NCI-H187 treated with DMSO at 0.1 percent for 48 hours (cell line): ENCODE results near the gene MEIS2.
A peak's percentile ranks its signal among the peaks of the same experiment; 100 is the strongest.

ENCODE experiments used
- DNase-seq: peaks from one replicate; lab custom pipeline; 2025; lab: John Stamatoyannopoulos, UW

The MEIS2 gene

DNA sequence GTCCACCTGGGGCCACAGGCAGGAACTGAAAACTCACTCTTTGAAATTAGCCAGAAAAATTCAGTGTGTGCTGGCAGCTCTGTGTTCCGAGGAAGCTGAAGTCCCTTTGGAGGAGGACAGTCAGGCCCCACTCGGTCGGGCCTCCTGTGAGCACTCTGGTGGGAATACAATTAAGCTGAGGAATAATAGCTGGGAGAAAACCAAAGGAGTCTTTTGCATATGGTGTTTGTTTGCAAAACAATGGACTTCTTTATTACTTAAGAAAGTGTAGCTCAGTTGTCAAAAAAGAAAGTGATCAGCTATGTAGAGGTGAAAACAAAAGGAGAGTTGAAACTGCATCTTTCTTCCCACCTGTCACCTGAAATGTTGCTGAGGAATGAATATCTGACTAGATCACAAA, 202.5 kb downstream of the MEIS2 start:
- DNase-seq = no peak

DNA sequence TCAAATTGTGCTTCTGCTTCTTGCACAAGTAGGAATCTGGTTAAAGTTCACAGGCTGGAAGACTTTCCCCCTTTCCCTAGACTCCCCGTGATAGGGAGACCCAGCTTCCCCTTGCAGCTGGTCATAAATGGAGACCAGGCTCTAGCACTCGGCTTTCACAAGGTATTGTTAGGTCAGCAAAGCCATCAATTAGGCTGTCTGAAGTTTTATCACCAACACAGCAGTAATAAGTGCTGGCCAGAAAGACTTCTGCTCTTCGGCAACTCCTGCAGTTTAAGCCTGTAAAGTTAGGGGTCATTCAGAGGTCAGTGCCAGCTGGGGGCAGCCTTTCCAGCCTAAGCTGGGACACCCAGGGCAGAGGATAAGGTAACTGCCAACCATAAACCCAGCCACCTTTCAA, 203.4 kb downstream of the MEIS2 start:
- DNase-seq = no peak

DNA sequence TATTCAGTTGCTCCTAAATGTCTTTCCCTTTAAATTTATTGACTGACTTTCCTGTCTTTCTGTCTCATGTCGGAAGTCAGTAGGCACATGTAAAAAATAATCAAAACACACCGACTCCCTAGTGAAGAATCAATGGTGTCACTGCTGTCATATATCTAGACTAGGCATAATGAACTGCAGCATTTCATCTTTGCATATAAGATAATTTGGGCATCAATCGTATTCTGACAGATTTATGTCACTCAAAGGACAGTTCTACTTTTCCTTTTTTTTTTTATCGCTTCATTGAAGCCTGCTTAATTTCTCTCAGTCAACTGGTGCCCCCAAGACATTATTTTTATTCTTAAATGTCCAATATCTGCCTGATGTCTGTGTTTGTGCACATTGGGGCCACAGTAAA, 206.3 kb downstream of the MEIS2 start:
- DNase-seq = no peak

DNA sequence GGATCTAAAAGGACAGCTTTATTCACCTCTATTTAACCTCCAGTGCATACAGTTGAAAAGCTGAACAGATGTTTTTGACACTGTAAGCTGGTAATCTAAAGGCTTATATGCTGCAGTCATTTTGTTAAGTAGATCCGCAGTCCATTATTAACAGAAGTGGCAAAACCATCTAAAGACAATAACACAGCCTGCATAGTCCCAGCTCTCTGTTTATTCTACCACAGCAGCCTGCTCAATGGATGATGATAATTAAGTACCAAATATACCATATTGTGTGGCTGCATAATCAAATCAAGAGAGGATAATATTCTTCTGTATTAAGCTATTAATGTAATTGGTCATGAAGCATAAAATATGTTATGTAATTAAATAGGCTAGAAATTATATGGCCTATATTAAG, 207.1 kb downstream of the MEIS2 start:
- DNase-seq = no peak

DNA sequence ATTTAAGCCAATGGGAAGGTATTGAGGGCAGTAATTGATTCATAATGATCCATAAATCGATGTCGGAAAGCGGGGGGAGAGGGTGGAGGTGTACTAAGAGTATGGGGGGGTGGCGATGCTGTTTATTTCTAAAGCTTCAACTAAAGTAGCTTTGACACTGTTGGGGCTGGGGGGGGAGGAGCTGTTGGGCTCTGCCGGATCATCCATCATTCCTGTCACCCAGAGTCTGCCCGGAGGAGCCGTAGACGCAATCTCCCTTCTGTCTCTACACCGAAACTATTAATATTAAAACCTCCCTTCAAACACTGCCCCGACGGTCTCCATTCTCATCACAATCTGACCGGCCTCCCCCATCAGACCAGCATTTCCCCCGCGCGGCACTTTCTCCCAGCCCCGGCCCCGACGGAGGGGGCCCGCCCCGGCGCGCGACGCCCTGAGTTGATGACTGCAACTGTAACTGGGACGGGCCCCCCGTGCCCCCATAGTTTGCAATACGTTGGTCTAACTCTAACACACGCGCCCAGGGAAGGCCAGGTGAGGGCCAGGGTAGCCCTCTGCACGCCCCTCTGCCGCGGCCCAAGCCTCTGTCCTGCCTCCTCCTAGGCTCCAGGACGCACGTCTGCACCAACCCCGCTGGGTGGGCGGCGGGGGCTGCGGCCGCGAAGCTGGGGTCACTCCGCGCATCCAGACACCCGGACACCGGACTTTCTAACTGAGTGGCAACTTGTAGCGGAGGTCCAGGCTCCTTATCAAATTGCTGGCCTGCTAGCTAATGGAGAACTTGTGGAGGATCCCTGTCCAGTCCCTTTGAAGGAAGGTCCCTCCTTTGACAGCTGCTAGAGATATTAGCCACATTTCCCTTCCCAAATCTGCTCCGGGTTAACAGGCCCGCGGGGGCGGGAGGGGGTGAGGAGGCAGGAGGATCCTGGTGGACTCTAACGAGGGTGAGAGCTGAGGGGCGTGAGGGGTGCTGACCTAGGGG, 212.0 kb downstream of the MEIS2 start:
- no peak for DNase-seq

DNA sequence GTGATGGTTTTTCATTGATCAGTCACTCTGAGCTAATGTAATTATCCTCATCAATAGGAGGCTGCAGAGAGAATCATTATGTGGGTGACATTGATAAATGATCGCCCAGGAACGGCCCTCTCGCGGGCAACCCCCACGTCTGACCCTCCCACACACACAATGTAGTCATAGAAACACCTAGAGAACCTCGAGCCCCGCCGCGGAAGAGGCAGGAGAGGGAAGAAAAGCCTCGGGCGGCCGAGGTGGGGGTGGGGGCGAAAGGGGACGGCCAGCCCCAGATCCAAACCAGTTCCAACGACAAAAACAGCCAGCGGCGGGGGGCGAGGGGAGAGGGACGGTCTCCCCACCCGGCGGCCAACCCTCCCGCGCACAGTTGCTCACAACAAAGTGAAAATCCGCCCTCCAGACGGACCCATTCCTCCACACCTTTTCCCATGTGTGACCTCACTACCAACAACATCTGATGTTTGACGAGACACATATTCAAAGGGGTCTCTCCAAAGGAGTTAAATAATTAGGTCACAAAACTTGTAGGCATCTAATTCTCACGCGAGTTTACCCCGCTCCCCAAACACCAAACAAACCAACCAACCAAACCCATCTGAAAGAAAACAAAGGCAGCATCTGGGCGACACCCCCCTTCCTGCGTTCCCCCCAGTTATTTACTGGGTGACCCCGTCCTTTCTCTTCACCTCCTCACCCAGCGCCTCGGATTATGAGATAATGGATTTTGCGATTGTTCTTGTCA, 213.0 kb downstream of the MEIS2 start:
- DNase-seq = no peak

DNA sequence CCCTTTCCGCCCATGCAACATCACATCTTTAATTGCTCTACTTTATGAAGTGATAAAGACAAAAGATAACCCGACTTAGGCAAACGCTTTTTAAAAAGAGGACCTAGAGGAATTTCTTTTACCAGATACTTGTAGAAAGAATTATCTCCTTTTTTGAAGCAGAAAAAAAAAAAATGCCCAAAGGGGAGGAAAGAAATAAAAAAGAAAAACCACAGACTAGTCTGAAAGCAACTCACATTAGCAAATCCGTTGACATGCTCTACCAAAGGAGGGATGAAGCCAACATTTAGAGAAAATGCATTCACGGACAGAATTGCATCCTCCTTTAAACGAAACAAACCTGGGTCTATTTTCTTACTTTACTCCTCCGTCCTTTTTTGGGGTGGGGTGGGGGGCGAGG, 213.6 kb downstream of the MEIS2 start:
- no peak for DNase-seq

DNA sequence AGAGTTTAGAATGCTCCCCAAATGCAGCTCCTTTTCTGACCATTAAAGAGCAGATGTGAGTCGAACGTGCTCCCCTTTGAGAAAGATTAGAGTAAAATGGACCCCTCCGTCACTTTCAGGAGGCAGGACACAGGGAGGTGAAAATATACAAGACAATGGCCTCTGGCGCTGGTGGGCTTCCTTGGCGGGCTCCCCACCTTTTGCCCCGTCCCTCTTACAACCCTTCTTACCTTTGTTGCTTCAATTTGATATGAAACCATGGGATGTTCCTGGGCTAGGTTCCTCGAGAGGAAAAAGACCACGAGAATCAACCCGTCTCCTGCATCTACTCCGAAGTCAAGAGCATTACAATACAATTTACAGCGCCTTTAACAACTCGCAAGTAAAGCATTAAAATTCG, 214.2 kb downstream of the MEIS2 start:
- DNase-seq = no peak

DNA sequence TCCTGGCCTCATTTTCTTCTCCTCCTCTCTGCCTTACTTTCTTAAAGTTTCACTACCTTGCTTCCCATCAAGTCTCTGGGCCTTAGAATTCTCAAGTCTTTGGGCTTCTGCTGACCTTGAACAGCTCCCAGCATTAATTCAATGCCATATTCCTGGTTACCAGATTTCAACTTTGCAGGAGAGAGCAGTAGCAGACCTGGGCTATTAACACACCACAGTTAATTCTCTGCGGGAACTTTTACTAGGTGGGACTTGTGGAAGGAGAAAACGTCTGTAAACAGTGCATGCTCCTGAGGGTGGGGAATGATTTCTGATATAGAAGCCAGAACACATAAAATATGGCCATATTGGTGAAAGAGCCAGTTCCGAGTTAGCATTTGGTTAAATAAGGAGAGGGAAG, 214.6 kb downstream of the MEIS2 start:
- no peak for DNase-seq

DNA sequence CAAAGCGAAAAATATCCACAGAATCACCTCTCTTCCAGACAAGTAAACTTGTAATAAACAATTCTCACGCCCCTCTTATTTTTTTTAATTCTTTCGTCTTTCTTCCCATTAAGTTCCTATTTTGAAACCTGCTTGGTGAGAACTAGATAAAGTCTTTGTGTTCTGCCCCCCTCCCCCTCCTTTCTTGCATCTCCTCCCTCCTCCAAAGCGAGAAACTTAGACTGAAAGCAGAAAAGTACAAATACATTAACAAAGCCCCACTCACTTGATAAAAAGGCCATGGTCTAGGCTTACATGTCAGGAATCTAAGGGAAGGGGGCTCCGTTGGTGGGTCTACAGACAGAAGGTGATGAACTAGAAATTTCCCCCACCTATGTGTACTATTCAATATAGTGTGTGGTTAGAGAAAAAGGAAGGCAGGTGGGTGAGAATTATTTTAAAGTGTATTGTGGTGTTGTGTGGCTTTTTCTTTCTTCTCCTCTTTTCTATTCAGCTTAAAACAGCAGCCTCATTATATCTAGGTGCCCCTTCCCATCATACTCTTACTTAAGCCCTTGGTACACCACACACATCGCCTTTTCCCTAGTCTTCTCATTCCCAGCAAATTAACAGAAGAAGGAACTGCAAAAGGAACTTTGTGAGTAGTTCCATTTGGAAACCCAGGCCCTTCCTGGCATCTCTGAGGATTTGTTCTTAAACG, 215.3 kb downstream of the MEIS2 start:
- DNase-seq = no peak

DNA sequence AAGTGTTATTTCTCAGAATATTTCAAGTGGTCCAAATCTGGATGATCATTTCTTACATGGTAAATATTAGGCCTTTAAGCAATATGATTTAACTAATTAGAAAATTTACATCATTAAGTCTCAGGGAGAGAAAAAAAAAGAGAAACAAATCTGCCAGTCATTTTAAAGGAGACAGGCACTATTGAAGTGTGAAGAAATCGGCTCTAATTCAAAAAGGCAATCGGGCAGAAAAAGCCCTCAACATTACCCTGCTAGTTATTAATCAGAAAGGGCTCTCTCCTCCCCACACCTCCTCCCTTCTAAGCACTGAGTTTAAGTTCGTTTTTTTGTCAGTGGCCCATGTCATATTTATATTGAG, 215.9 kb downstream of the MEIS2 start:
- no peak for DNase-seq

DNA sequence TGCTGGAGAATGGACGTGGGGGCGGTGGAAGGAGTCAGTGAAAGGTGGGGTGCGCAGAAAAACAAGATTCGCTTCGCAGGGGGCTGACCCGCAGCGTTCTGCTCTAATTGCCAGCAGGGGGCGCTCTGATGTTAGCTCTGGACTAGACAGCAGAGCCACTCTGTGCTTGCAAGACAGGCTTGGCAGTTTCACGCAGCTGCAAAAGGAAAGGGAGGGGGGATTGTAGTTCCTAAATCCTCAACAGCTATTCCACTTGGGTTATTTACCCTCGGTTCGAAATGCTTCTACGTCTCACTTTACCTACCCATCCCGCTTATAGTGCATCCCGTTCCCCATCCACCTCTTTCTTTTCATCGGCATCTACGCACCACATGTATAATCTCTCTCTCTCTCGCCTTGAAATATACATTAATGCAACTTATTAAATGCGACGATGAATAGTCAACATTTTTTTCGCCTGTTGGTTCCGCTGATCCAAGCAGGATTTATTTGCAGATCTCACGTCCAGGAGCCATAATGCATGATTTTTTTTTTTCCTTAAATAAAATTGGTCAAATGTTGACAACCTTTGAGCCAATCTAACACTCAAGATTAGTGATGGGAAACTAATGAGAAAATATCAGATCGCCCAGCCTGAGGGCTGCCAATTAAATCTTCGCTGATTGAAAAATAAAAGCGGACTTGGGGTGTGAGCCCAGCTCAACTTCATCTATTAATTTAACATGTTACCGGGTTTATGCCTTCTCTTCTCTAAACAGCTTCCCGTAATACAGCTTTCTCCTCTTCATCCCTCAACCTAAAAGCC, 216.4 kb downstream of the MEIS2 start:
- DNase-seq = peak; percentile 36

DNA sequence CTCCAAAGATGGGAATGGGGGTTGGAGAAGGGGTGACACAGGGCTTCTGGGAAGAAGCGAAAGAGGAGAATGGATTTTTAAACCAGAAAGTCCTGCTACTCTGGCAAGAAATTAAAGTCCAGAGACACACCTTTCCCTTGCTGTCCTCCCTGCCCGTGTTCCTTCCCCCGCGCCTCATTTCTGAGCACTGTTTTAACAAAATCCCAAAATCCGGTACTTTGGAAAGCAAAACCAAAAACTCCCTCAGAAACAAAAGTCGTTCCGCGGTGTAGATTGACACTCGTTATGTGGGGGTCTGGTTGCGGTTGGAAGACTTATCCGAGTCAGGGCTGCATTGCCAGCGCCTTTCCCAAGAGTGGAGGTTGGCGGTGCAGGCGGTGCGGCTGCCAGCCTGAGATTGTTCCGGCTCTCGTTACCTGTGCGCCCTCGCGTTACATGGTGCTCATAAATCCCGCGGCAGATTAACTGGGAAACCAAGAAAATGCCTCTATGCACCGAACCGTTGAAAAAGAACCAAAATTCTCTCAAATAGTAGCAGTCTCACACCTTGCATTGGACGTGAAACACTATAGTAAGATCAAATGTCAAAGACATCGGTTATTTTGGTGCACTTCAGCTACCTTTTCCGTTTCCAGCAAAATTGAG, 217.7 kb downstream of the MEIS2 start:
- no peak for DNase-seq

DNA sequence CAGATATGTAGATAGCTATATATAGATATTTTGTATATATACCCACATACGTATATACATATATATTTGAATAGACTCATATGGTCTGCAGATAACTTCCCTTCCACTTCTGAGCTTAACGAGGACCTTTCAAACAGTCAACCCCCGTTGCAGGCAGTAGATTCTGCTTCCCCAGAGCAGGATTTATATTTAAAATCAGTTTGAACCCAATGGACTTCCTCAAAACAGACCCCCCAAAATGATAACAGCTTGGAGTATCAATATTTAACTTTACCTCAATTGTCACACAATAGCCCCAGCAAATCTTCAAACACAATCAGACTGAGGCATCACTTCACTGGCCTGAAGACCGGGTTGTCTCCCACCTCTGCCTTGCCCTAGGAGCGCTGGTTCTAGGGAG, 218.3 kb downstream of the MEIS2 start:
- DNase-seq = no peak

DNA sequence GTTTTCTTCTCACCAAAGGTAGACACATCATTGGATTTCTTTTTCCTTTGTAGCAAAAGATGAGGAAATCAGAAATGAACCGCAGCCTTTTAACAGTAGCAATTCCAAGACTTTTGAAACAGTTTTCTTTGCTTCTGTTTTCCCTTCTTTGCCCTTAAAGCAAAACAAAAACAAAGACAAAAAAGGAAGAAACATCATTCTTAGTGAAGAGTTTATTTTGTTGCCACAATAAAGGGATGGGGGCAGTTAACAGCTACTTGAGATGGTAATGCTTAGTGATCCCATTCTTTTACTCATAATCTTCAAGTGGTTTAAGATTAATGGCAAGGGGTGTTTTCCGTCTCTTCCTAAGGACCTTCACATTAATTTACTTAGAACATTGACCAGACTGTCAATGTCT, 218.8 kb downstream of the MEIS2 start:
- no peak for DNase-seq

DNA sequence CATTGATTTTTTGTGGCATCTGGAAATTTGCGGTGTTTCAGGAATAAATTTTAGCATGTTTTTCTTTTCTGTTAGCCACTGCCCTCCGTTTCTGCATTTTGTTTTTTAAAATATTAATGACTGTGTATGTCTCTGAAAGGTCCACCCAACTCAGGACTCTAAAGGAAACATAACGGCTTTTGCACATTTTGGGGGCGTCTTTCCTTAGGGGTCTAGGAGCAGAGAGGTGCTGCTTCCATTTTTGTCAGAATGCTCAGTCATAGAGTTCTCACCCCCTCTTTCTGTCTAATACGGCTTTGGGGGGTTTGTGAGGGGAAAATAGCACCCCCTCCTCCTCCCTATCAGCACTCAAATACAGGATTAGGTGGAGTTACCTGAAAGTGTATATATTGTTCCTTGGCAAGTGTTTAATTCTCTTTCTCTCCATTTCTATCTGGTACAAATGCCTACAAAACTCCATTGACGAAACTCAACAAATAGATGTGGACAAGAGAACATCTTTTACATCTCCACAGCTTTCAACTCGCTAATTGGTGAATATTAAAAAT, 219.4 kb downstream of the MEIS2 start:
- DNase-seq = no peak

DNA sequence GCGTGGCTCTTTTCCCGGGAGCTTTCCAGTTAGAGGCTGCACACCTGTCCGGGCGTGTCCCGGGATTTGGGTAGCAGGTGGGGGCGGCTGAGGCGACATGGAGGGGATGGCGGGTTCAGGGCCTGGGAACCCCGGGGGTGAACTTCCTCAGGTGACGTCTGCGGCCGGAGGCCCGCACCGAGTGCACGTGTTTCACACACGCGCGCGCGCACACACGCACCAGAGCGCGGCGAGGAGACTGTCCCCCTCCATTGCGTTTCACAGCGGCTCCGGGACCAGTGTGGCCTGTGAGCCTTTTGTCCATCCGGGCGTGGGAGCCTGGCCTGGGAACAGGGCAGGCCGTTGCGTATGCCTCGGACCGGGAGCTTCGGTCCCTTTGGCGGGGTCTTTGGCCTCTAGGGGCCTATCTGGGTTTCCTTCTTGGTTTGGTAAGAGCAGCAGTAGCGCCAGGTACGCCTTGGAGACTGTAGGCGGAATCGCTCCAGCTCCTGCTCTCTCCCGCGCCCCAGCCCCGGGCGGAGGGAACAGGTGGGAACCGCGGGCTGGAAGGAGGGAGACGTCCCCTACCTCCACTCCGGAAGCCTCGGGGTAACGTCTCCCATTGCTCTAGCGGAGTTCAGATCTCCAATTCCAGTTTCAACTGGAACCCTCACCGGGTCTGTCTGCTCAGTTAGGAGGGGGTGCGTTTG, 220.0 kb downstream of the MEIS2 start:
- DNase-seq = no peak

DNA sequence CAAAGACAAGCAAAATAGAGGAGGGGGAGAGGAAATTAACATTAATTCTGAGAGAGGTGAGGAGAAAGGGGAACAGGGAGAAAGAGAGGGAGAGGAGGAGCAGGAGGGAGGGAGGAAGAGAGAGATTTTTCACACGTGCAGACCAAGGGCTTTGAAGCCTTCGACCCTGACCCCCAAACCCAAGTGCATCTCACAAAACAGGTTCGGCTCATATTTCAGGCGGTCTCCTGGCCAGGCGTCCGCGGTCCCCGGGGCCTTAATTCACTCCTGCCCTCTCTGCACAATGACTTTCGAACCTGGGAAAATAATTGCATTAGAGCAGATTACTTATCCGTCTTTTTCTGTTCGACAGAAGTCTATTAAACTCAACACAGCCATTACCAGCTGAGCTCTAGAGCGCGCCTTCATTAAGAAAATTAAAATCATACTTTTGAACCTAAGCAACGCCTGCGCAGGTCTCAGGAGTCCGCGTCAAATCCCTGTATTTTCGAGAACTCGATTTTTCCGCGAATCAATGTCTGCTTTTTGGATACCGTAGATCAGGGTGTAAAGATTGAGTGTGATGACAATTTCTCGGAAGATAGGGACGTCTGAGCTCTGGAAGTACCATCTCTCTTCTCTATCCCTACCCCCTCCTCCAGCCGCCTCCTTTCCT, 220.7 kb downstream of the MEIS2 start:
- no peak for DNase-seq

DNA sequence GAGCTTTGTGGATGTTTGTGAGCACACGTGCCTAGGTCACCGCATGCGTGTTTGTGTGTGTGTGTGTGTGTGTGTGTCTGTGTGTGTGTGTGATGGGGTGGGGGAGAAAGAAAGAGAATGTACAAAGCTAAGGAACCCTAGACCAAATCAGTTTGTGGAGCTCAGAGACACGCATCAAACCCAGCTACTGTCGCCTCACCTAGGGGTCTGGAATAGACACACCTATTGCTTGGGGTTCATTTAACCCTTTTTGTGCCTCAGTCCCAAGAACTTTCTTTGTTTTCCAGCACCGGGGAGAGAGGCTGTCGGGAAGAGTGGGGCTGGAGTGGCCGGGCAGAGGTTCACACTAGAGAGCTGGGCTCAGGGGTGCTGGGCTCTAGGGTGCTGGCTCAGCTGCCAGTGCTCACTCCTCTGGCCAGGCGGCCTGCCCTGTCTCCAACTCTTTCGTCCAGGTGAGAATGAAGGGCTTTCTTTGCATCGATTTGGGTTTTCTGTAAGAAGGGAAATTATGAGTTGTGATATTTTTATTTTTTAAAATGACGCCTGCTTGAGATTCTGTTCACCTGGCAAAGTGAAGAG, 221.6 kb downstream of the MEIS2 start:
- no peak for DNase-seq
